Psoas muscle (tissue), 8 donors: Measurements from ENCODE around the gene CES2. TPM values are rescaled to one million over a fixed set of nuclear protein-coding genes. Genes with fewer than 3 reads are reported as not detected.

Experiments
- ATAC-seq, 4 donors: fragments of 200-7000 bp; cut with Tn5 transposase; one replicate each; pipeline ENCODE4 v1.9.1; 2020; ENCODE audit warnings: moderate library complexity in 3 of 4, mild to moderate bottlenecking in 2 of 4
- DNase-seq, 2 donors: peaks; one replicate each; pipeline ENCODE4 v3.0.0-alpha.2; 2020
- H3K27ac ChIP-seq: fragments of 200-600 bp; one replicate; pipeline ENCODE4 v1.8.0; 2022
- H3K27me3 ChIP-seq, 3 donors: fragments of 200-600 bp in 1 of 3; one replicate each; pipeline versions ENCODE4 v1.6.1 to v1.8.0; 2013 to 2022; ENCODE audit warnings: low read length in 2 of 3, mild to moderate bottlenecking in 2 of 3, moderate library complexity in 1 of 3; ENCODE audit not compliant: insufficient read depth in 3 of 3
- H3K36me3 ChIP-seq, 2 donors: fragments of 200-600 bp in 1 of 2; one replicate each; pipeline versions ENCODE4 v1.6.1 to v1.8.0; 2013 to 2022; ENCODE audit warnings: low read depth in 1 of 2, mild to moderate bottlenecking in 1 of 2, moderate library complexity in 1 of 2; ENCODE audit not compliant: insufficient read depth in 1 of 2
- H3K4me1 ChIP-seq: fragments of 200-600 bp; one replicate; pipeline ENCODE4 v1.8.0; 2022
- H3K4me3 ChIP-seq: fragments of 200-600 bp; one replicate; pipeline ENCODE4 v1.8.0; 2022; ENCODE audit warnings: mild to moderate bottlenecking
- H3K9me3 ChIP-seq: fragments of 200-600 bp; one replicate; pipeline ENCODE4 v1.8.0; 2022
- CTCF ChIP-seq: fragments of 200-600 bp; IDR thresholded peaks from one replicate; pipeline ENCODE4 v1.8.0; 2022; ENCODE audit warnings: antibody characterized with exemption
- WGBS, 3 donors: extraction: QIAGEN DNeasy Blood & Tissue Kit; methylation state at CpG; one replicate each; pipeline versions ENCODE4 v1.1.6 to v1.1.7; 2013; 5-methylcytosine and 5-hydroxymethylcytosine counted together
- intact Hi-C, 2 donors: fragments of 100-400 bp; cut with DNase I; formaldehyde crosslinking; loops; one replicate each; pipeline versions ENCODE4 v1.11.0 to v1.14.2; 2022
- polyA plus RNA-seq, 3 donors: library from polyadenylated mRNA; stranded (reverse); fragments of 200-250 nt; gene quantifications; one replicate each; pipeline ENCODE4 v1.2.3, GENCODE V29; 2013
- total RNA-seq, 4 donors: library from RNA; stranded (reverse); fragmentation: NEBNext Ultra II Directional in 2 of 4; extraction: Animal tissue kit (Norgen Biotek cat#: 25700) in 2 of 4; gene quantifications; one replicate each; pipeline versions ENCODE4 v1.2.1 to v1.2.4, GENCODE V29; 2021 to 2023
- donor health status: healthy with polysubstance abuse.
- donor health status: DM: no; HTN: no; CAD: no; lungs with moderate emphysema.
- donor health status: Bipolar disorder and iron deficiency.
- donor health status: healthy.
- donor health status: DM: yes; HTN: yes; CAD: no.
- donor health status: DM: no; HTN: no; CAD: no.
- donor health status: DM: no; HTN: no; CAD: no.
- donor health status: DM: yes; HTN: yes; CAD: no.

Gene CES2
- total and polyA plus RNA-seq, 7 donors, result 12.8 to 92.8 (median 22.7) TPM

GRCh38 chr16:66977341-66978113 is 42.2 kb downstream of the CES2 start:
- Histone ChIP-seq H3K4me1 (no peaks in the 10 kb centered on the region), H3K27ac (no peak overlapping the region), H3K4me3 (no peak overlapping the region), H3K36me3 (peaks cover 0 to 20% of the 10 kb centered on the region in 2 donors), H3K9me3 (no peaks in the 10 kb centered on the region), H3K27me3 (no peaks in the 10 kb centered on the region)
- peak; percentile 98 for TF ChIP-seq CTCF
- 24 to 28% (median 27%) methylated on average over 14 to 15 of the region's 15 CpGs for WGBS, 3 donors
- DNase-seq (peak; percentile 92 to 94), ATAC-seq (peak; percentile 93 to 98 (median 96))
- intact Hi-C loops, result loop anchor here (1.0 to 5.0 kb wide), 5 partner anchors 125 to 208 kb away; partner anchors contain the start of genes FBXL8 (in 1 of the 2) and TRADD (in 1 of the 2)

- no peak for TF ChIP-seq CTCF
- WGBS, 3 donors, result 53 to 56% (median 54%) methylated on average over 16 of the region's 16 CpGs
- Histone ChIP-seq H3K27me3 (no peaks in the 10 kb centered on the region), H3K4me3 (no peak overlapping the region), H3K36me3 (peaks cover 0 to 10% of the 10 kb centered on the region in 2 donors), H3K9me3 (no peaks in the 10 kb centered on the region), H3K27ac (no peak overlapping the region), H3K4me1 (no peaks in the 10 kb centered on the region)
- peak in 2 of 4 donors; percentile 24 to 43 for ATAC-seq
- DNase-seq, result peak; percentile 45 to 69
- intact Hi-C loops, result loop anchor here (2.0 to 5.0 kb wide), 3 partner anchors 123 to 178 kb away; partner anchors contain the start of genes FBXL8 (in 1 of the 2) and TRADD (in 1 of the 2)
Measured at GRCh38 chr16:66979011-66979717, 43.8 kb downstream of the CES2 start.

DNA sequence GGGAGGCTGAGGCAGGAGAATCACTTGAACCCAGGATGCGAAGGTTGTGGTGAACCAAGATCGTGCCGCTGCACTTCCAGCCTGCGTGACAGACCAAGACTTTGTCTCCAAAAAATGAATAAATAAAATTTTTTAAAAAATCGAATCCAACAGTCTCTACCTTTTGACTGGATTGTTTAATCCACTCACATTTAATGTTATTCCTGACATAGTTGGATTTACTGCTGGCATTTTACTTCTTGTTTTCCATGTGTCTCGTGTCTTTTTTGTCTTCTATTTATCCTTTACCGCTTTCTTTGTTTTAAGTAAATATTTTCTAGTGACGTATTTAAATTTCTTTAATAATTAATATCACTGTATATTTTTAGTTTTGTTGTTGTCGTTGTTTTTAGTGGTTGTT is 47.7 kb downstream of the CES2 start:
- DNase-seq (no peak), ATAC-seq (no peak)
- no peak overlapping the region for H3K4me3 ChIP-seq
- H3K36me3 ChIP-seq, result peaks cover 0 to 3% of the 10 kb centered on the region in 2 donors
- 93 to 97% (median 94%) methylated on average over 9 of the region's 9 CpGs for WGBS, 3 donors
- no peaks in the 10 kb centered on the region for H3K27me3 ChIP-seq
- intact Hi-C loops, result no loop called here
- H3K4me1 ChIP-seq, result no peaks in the 10 kb centered on the region
- no peak overlapping the region for H3K27ac ChIP-seq
- H3K9me3 ChIP-seq, result no peaks in the 10 kb centered on the region
- TF ChIP-seq CTCF, result no peak

- no peak overlapping the region for H3K27ac ChIP-seq
- no peak for ATAC-seq
- H3K9me3 ChIP-seq, result no peaks in the 10 kb centered on the region
- intact Hi-C loops, result no loop called here
- DNase-seq, result no peak
- H3K4me1 ChIP-seq, result no peaks in the 10 kb centered on the region
- no peak overlapping the region for H3K4me3 ChIP-seq
- TF ChIP-seq CTCF, result no peak
- H3K27me3 ChIP-seq, result no peaks in the 10 kb centered on the region
- H3K36me3 ChIP-seq, result peaks cover 0 to 3% of the 10 kb centered on the region in 2 donors
- 62 to 81% (median 74%) methylated on average over 4 of the region's 4 CpGs for WGBS, 3 donors
Measured at GRCh38 chr16:66984892-66985311, 49.6 kb downstream of the CES2 start.
